Stimulated activated CD4-positive, alpha-beta T cell treated with anti-CD3 and anti-CD28 coated beads, Interleukin-12 subunit alpha, Interleukin-12 subunit beta, amount 100 ng/mL, for 24 hours (primary cell): Measurements from ENCODE around the gene MPP7.
"Not testable (repeated sequence)": the region's sequence is repeated elsewhere in the genome, so short reads cannot be mapped to it uniquely, and the experiment has no call there.

Source experiments
- DNase-seq, 2 experiments: peaks; one replicate each; pipeline ENCODE4 v3.0.0-alpha.2; 2020; ENCODE audit warnings: low read depth in 2 of 2

The MPP7 gene

GRCh38 chr10:28302638-28303488 lies at the start of gene MPP7:
Gene MPP7, minus strand, starts transcription at chr10:28303064. Its CDS starts 64,460 bp downstream, at chr10:28238604.
- DNase-seq: peak; percentile 87 to 93

- no peak for DNase-seq
These were observed 47.0 kb upstream of the MPP7 start for GRCh38 chr10:28349892-28350291.

GRCh38 chr10:28343987-28344895 lies 41.4 kb upstream of the MPP7 start:
- no peak for DNase-seq

GRCh38 chr10:28343252-28343651 lies 40.4 kb upstream of the MPP7 start:
- no peak for DNase-seq

- not testable (repeated sequence) for DNase-seq
These were observed 38.8 kb upstream of the MPP7 start for GRCh38 chr10:28341679-28342078.

- no peak for DNase-seq
These were observed 29.9 kb upstream of the MPP7 start for GRCh38 chr10:28332726-28333125.

GRCh38 chr10:28331841-28332240 lies 29.0 kb upstream of the MPP7 start:
- no peak for DNase-seq

GRCh38 chr10:28331066-28331465 lies 28.2 kb upstream of the MPP7 start:
- DNase-seq: no peak

- no peak for DNase-seq
These were observed 25.5 kb upstream of the MPP7 start for GRCh38 chr10:28328346-28328745.

GRCh38 chr10:28327491-28327880 lies 24.6 kb upstream of the MPP7 start:
- DNase-seq: no peak

- no peak for DNase-seq
These were observed 23.9 kb upstream of the MPP7 start for GRCh38 chr10:28326516-28327490.

- no peak for DNase-seq
These were observed 17.9 kb upstream of the MPP7 start for GRCh38 chr10:28320799-28321198.

- no peak for DNase-seq
These were observed 17.2 kb upstream of the MPP7 start for GRCh38 chr10:28320090-28320489.

- DNase-seq: not testable (repeated sequence)
These were observed 16.2 kb upstream of the MPP7 start for GRCh38 chr10:28319061-28319460.

GRCh38 chr10:28318626-28319025 lies 15.8 kb upstream of the MPP7 start:
- no peak for DNase-seq

GRCh38 chr10:28317760-28318159 lies 14.9 kb upstream of the MPP7 start:
- DNase-seq: no peak

GRCh38 chr10:28316696-28317095 lies 13.8 kb upstream of the MPP7 start:
- no peak for DNase-seq

- DNase-seq: no peak
These were observed 12.3 kb upstream of the MPP7 start for GRCh38 chr10:28315140-28315539.

GRCh38 chr10:28314211-28314610 lies 11.3 kb upstream of the MPP7 start:
- DNase-seq: no peak

GRCh38 chr10:28312572-28312971 lies 9.7 kb upstream of the MPP7 start:
- DNase-seq: no peak

- DNase-seq: no peak
These were observed 8.2 kb upstream of the MPP7 start for GRCh38 chr10:28311104-28311503.
